K562 (cell line): Measurements from ENCODE around the gene PRKCG.

Experiments used
- BRD4 ChIP-seq: fragments of 200-600 bp; sonication (generic); IDR thresholded peaks from 2 replicates; pipeline ENCODE4 v1.6.1; 2017; ENCODE audit warnings: inconsistent platforms
- CCAR2 ChIP-seq: fragments of 200-400 bp; formaldehyde crosslinking; IDR thresholded peaks from 2 replicates; pipeline ENCODE4 v1.6.1; 2017; ENCODE audit warnings: mild to moderate bottlenecking, low read depth, low read length
- ETV6 ChIP-seq, 3 experiments: fragments of 150-350 bp in 1 of 3; sonication (generic) in 1 of 3; formaldehyde crosslinking in 1 of 3; IDR thresholded peaks; 2 replicates each; pipeline versions ENCODE4 v1.6.1 to v1.8.0; 2014 to 2022; ENCODE audit warnings: borderline replicate concordance in 2 of 3, low read depth in 2 of 3, antibody characterized with exemption in 1 of 3, low read length in 1 of 3, mild to moderate bottlenecking in 1 of 3, missing genetic modification reagents in 1 of 3
- EWSR1 ChIP-seq: fragments of 450-650 bp; IDR thresholded peaks from 2 replicates; pipeline ENCODE4 v1.6.1; 2018; ENCODE audit warnings: borderline replicate concordance, mild to moderate bottlenecking, low read depth, moderate library complexity; ENCODE audit not compliant: partially characterized antibody
- POLR2A ChIP-seq: fragments of 450-650 bp; conservative IDR thresholded peaks from 2 replicates; pipeline ENCODE4 v1.6.1; 2016
- REST ChIP-seq, 2 experiments: fragments of 450-650 bp; formaldehyde crosslinking in 1 of 2; IDR thresholded peaks; 2 replicates each; pipeline versions ENCODE4 v1.4.0 to v1.6.1; 2014 to 2020; ENCODE audit warnings: mild to moderate bottlenecking in 2 of 2, borderline replicate concordance in 1 of 2, low read depth in 1 of 2
- RHOXF2B ChIP-seq: fragments of 250-450 bp; sonication (Bioruptor Pico); conservative IDR thresholded peaks from 2 replicates; pipeline ENCODE4 v1.5.1; 2021
- SIN3A ChIP-seq, 2 experiments: fragments of 150-350 bp in 1 of 2; IDR thresholded peaks; 2 replicates each; pipeline ENCODE4 v1.6.1; 2011 to 2016; ENCODE audit warnings: borderline replicate concordance in 2 of 2, low read depth in 2 of 2, low read length in 2 of 2, mild to moderate bottlenecking in 2 of 2, moderate library complexity in 2 of 2; ENCODE audit not compliant: control insufficient read depth in 1 of 2
- SMAD1 ChIP-seq: fragments of 150-350 bp; IDR thresholded peaks from 2 replicates; pipeline ENCODE4 v1.6.1; 2014; ENCODE audit warnings: low read length, low read depth; ENCODE audit not compliant: partially characterized antibody
- SMARCE1 ChIP-seq: fragments of 450-650 bp; IDR thresholded peaks from 2 replicates; pipeline ENCODE4 v1.7.1; 2016; ENCODE audit warnings: mild to moderate bottlenecking
- SRSF9 ChIP-seq: fragments of 200-400 bp; formaldehyde crosslinking; IDR thresholded peaks from 2 replicates; pipeline ENCODE4 v1.6.1; 2017; ENCODE audit warnings: low read depth, low read length, borderline replicate concordance
- ZNF174 ChIP-seq: fragments of 250-450 bp; sonication (Bioruptor Pico); IDR thresholded peaks from 2 replicates; pipeline ENCODE4 v1.4.0; 2020; ENCODE audit warnings: mild to moderate bottlenecking
- TF ChIP-seq, protein P1 (sequence below): fragments of 450-650 bp; IDR thresholded peaks from 2 replicates; pipeline ENCODE4 v1.6.1; 2014; ENCODE audit warnings: low read depth, mild to moderate bottlenecking, moderate library complexity, borderline replicate concordance

DNA sequence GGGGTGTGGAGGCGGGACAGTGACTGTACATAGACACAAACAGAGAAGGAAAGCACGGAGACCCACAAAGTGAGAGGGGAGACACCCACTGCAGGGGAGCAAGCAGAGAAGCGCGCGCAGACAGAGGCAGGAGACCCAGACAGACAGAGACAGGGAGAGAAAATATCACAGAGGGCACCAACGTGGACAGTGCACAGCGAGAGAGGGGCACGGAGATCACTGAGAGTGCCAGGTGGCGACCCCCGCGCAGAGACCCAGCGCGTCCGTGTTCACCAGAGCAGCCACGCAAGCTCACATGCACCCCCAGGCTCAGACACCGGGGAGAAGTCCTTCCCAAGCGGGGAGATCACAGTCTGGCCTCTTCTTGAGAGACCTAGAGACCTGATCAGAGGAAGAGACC lies 25.7 kb downstream of the PRKCG start:
- no peak for TF ChIP-seq ZNF174
- TF ChIP-seq SIN3A (IDR thresholded peaks at IDR 0.05; ENCODE audit: borderline replicate concordance in 2 of 2, control insufficient read depth in 1 of 2, low read depth in 2 of 2, low read length in 2 of 2), result no peak
- TF ChIP-seq SMARCE1, result no peak
- no peak for TF ChIP-seq BRD4
- no peak for TF ChIP-seq POLR2A
- no peak for TF ChIP-seq CCAR2
- no peak for TF ChIP-seq SRSF9
- TF ChIP-seq EWSR1, result no peak
- TF ChIP-seq, protein P1, sequence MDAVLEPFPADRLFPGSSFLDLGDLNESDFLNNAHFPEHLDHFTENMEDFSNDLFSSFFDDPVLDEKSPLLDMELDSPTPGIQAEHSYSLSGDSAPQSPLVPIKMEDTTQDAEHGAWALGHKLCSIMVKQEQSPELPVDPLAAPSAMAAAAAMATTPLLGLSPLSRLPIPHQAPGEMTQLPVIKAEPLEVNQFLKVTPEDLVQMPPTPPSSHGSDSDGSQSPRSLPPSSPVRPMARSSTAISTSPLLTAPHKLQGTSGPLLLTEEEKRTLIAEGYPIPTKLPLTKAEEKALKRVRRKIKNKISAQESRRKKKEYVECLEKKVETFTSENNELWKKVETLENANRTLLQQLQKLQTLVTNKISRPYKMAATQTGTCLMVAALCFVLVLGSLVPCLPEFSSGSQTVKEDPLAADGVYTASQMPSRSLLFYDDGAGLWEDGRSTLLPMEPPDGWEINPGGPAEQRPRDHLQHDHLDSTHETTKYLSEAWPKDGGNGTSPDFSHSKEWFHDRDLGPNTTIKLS, result no peak
- no peak for TF ChIP-seq RHOXF2B
- TF ChIP-seq SMAD1, result no peak
- TF ChIP-seq REST (IDR thresholded peaks at IDR 0.05; ENCODE audit: borderline replicate concordance), result no peak
- TF ChIP-seq REST (CRISPR knock-in tag; IDR thresholded peaks at IDR 0.05; ENCODE audit: low read depth), result no peak
- no peak for TF ChIP-seq ETV6 (IDR thresholded peaks at IDR 0.05; ENCODE audit: borderline replicate concordance in 1 of 2, low read depth in 2 of 2, low read length in 1 of 2)
- no peak for TF ChIP-seq ETV6 (CRISPR knock-in tag; IDR thresholded peaks at IDR 0.05; ENCODE audit: borderline replicate concordance)
